K562 (cell line): Measurements from ENCODE around the gene SLC39A7. TPM values are rescaled to one million over a fixed set of nuclear protein-coding genes. Genes with fewer than 3 reads are reported as not detected.
A peak's percentile ranks its signal among the peaks of the same experiment; 100 is the strongest.

Experiments used
- CCNT2 ChIP-seq: IDR thresholded peaks from 2 replicates; pipeline ENCODE4 v1.6.1; 2011; ENCODE audit warnings: borderline replicate concordance, low read depth, mild to moderate bottlenecking, moderate library complexity, mixed read lengths, low read length; ENCODE audit not compliant: insufficient read length; ENCODE audit errors: extremely low read depth
- CREM ChIP-seq: IDR thresholded peaks from 2 replicates; pipeline ENCODE4 v1.6.1; 2014; ENCODE audit warnings: antibody characterized with exemption, low read depth
- FIP1L1 ChIP-seq: fragments of 200-400 bp; formaldehyde crosslinking; IDR thresholded peaks from 2 replicates; pipeline ENCODE4 v1.6.1; 2018; ENCODE audit warnings: mild to moderate bottlenecking, low read depth, low read length; ENCODE audit not compliant: poor library complexity, severe bottlenecking
- GTF3C2 ChIP-seq: IDR thresholded peaks from 3 replicates; pipeline ENCODE4 v1.6.1; 2011; ENCODE audit warnings: borderline replicate concordance, mild to moderate bottlenecking, moderate library complexity; ENCODE audit not compliant: insufficient read length; ENCODE audit errors: extremely low read depth
- HINFP ChIP-seq: fragments of 450-650 bp; conservative IDR thresholded peaks from 2 replicates; pipeline ENCODE4 v1.6.1; 2016; ENCODE audit warnings: missing genetic modification characterization, low read depth, mild to moderate bottlenecking, control low read depth, missing compliant biosample characterization
- KDM4B ChIP-seq, 2 experiments: fragments of 450-650 bp in 1 of 2; sonication (generic) in 1 of 2; IDR thresholded peaks; 2 replicates each; pipeline ENCODE4 v1.6.1; 2016 to 2017; ENCODE audit warnings: borderline replicate concordance in 2 of 2, antibody characterized with exemption in 1 of 2, low read depth in 1 of 2, mild to moderate bottlenecking in 1 of 2
- LEF1 ChIP-seq: fragments of 450-650 bp; IDR thresholded peaks from 2 replicates; pipeline ENCODE4 v1.6.1; 2016; ENCODE audit warnings: mild to moderate bottlenecking
- MCM3 ChIP-seq: fragments of 450-650 bp; IDR thresholded peaks from 2 replicates; pipeline ENCODE4 v1.6.1; 2016
- MCM7 ChIP-seq, 2 experiments: fragments of 450-650 bp; IDR thresholded peaks; 2 replicates each; pipeline ENCODE4 v1.6.1; 2016 to 2018
- NR2C1 ChIP-seq, 2 experiments: fragments of 450-650 bp; IDR thresholded peaks; 2 replicates each; pipeline ENCODE4 v1.6.1; 2017; ENCODE audit warnings: mild to moderate bottlenecking in 2 of 2, antibody characterized with exemption in 1 of 2, inconsistent platforms in 1 of 2, missing compliant biosample characterization in 1 of 2, missing genetic modification characterization in 1 of 2
- PKNOX1 ChIP-seq: fragments of 450-650 bp; IDR thresholded peaks from 2 replicates; pipeline ENCODE4 v1.6.1; 2016
- POLR2A ChIP-seq: fragments of 450-650 bp; conservative IDR thresholded peaks from 2 replicates; pipeline ENCODE4 v1.6.1; 2016
- RBBP5 ChIP-seq: fragments of 200-600 bp; sonication (generic); IDR thresholded peaks from 2 replicates; pipeline ENCODE4 v1.6.1; 2012; ENCODE audit warnings: borderline replicate concordance, mild to moderate bottlenecking, low read length, control low read depth, inconsistent platforms; ENCODE audit not compliant: insufficient read depth, poor library complexity, severe bottlenecking
- RBFOX2 ChIP-seq: fragments of 200-400 bp; formaldehyde crosslinking; IDR thresholded peaks from 2 replicates; pipeline ENCODE4 v1.6.1; 2017; ENCODE audit warnings: low read depth, mild to moderate bottlenecking, low read length, moderate library complexity
- RFX5 ChIP-seq: IDR thresholded peaks from 2 replicates; pipeline ENCODE4 v1.6.1; 2011; ENCODE audit warnings: low read depth, mild to moderate bottlenecking, improper control_type of control experiment, low read length
- SIN3A ChIP-seq, 2 experiments: fragments of 150-350 bp in 1 of 2; IDR thresholded peaks; 2 replicates each; pipeline ENCODE4 v1.6.1; 2011 to 2016; ENCODE audit warnings: borderline replicate concordance in 2 of 2, low read depth in 2 of 2, low read length in 2 of 2, mild to moderate bottlenecking in 2 of 2, moderate library complexity in 2 of 2; ENCODE audit not compliant: control insufficient read depth in 1 of 2
- SMARCC2 ChIP-seq: fragments of 450-650 bp; IDR thresholded peaks from 2 replicates; pipeline ENCODE4 v1.6.1; 2017; ENCODE audit warnings: antibody characterized with exemption, moderate library complexity, mild to moderate bottlenecking, low read depth
- SPI1 ChIP-seq: IDR thresholded peaks from 2 replicates; pipeline ENCODE4 v1.6.1; 2011; ENCODE audit warnings: low read depth, low read length, control low read depth, borderline replicate concordance
- ZNF165 ChIP-seq: fragments of 250-450 bp; sonication (Bioruptor Pico); IDR thresholded peaks from 2 replicates; pipeline ENCODE4 v1.4.0; 2020; ENCODE audit warnings: borderline replicate concordance
- ZNF3 ChIP-seq: fragments of 250-450 bp; sonication (Bioruptor Pico); IDR thresholded peaks from 2 replicates; pipeline ENCODE4 v1.5.0; 2021; ENCODE audit warnings: mild to moderate bottlenecking, moderate library complexity
- ZNF384 ChIP-seq: IDR thresholded peaks from 2 replicates; pipeline ENCODE4 v1.6.1; 2012; ENCODE audit warnings: low read depth, low read length, improper control_type of control experiment
- ZNF584 ChIP-seq: fragments of 200-800 bp; sonication (Bioruptor generic); IDR thresholded peaks from 2 replicates; pipeline ENCODE4 v1.6.1; 2016; ENCODE audit warnings: low read depth, mild to moderate bottlenecking, missing genetic modification characterization, missing compliant biosample characterization
- ZNF586 ChIP-seq: fragments of 450-650 bp; formaldehyde crosslinking; conservative IDR thresholded peaks from 2 replicates; pipeline ENCODE4 v1.4.0; 2020; ENCODE audit warnings: mild to moderate bottlenecking, moderate library complexity
- polyA plus RNA-seq, 8 experiments: library from polyadenylated mRNA; depleted of rRNA in 4 of 8; stranded (reverse) in 5 of 8; unstranded in 3 of 8; fragments of >200 nt; fragmentation: Nextera tagmentation in 2 of 8; fragmentation: Illumina TruSeq in 1 of 8; extraction: Ambion mirVana in 2 of 8; extraction: Trizol in 1 of 8; gene quantifications; 2 replicates each; pipeline versions ENCODE4 v1.2.1 to v1.2.3, GENCODE V29; 2011 to 2014; ENCODE audit warnings: inconsistent platforms in 1 of 8, missing spikeins in 1 of 8
- total RNA-seq, 7 experiments: library from RNA; depleted of rRNA in 6 of 7; stranded (reverse); fragments of >200 nt in 6 of 7; fragmentation: Illumina TruSeq in 2 of 7; extraction: Trizol in 2 of 7; gene quantifications; 2 replicates each; pipeline versions ENCODE4 v1.2.1 to v1.2.3, GENCODE V29; 2011 to 2021; ENCODE audit warnings: low replicate concordance in 1 of 7

The SLC39A7 gene
- total and polyA plus RNA-seq, 9 of the 15 experiments (the other 6 are each of a cell fraction or from before 2014, with no cell fraction given), result 21.7 to 169 (median 121) TPM

- TF ChIP-seq RFX5, result no peak
- TF ChIP-seq MCM3, result no peak
- TF ChIP-seq RBBP5, result peak; percentile 76
- TF ChIP-seq ZNF384, result no peak
- no peak for TF ChIP-seq LEF1
- TF ChIP-seq ZNF3, result no peak
- no peak for TF ChIP-seq HINFP (tag)
- TF ChIP-seq CCNT2, result peak; percentile 51
- no peak for TF ChIP-seq ZNF165 (CRISPR knock-in tag)
- peak; percentile 84 for TF ChIP-seq POLR2A
- TF ChIP-seq RBFOX2, result peak; percentile 89
- TF ChIP-seq ZNF584 (CRISPR knock-in tag), result no peak
- TF ChIP-seq SMARCC2, result no peak
- TF ChIP-seq ZNF586, result peak; percentile 41; the same call in 1 of the 2 replicates
- TF ChIP-seq SPI1, result no peak
- TF ChIP-seq PKNOX1, result peak; percentile 61
- peak; percentile 45; the same call in 1 of the 2 replicates for TF ChIP-seq CREM
- peak; percentile 68 for TF ChIP-seq FIP1L1
- TF ChIP-seq NR2C1 (IDR thresholded peaks at IDR 0.05), result peak; percentile 92
- TF ChIP-seq NR2C1 (tag; IDR thresholded peaks at IDR 0.05), result peak; percentile 95
- TF ChIP-seq MCM7 (IDR thresholded peaks at IDR 0.05), result no peak
- TF ChIP-seq KDM4B (IDR thresholded peaks at IDR 0.05; ENCODE audit: borderline replicate concordance in 2 of 2, low read depth in 1 of 2), result peak in 1 of 2 experiments; percentile 47; a peak in 1 of 4 replicates
- TF ChIP-seq GTF3C2, result no peak
- TF ChIP-seq SIN3A (IDR thresholded peaks at IDR 0.05; ENCODE audit: borderline replicate concordance in 2 of 2, control insufficient read depth in 1 of 2, low read depth in 2 of 2, low read length in 2 of 2), result peak; percentile 30 to 31; a peak in 2 of 4 replicates
Observed at GRCh38 chr6:33204415-33205190, 3.9 kb downstream of the SLC39A7 start, which contains the start of gene HSD17B8 (continued).
